ENCODE measurements around the gene TRIM26. TPM values are rescaled to one million over a fixed set of nuclear protein-coding genes. Genes with fewer than 3 reads are reported as not detected.

TRIM26 gene
- total RNA-seq, 1 donor, result 29.3 TPM

- Histone ChIP-seq H3K4me1 (ENCODE audit: insufficient read depth, low read length) (no peaks in the 10 kb centered on the region), H3K27ac (ENCODE audit: low read depth, low read length) (no peak overlapping the region), H3K27me3 (ENCODE audit: insufficient read depth, low read length) (no peaks in the 10 kb centered on the region), H3K9me3 (ENCODE audit: low read depth, low read length) (no peaks in the 10 kb centered on the region), H4K20me1 (ENCODE audit: insufficient read depth, low read length) (peaks cover 25% of the 10 kb centered on the region), H3K4me2 (ENCODE audit: insufficient read depth, low read length) (no peak overlapping the region), H3K79me2 (ENCODE audit: insufficient read depth, low read length) (peaks cover 10% of the 10 kb centered on the region), H3K4me3 (ENCODE audit: insufficient read depth, low read length) (no peak overlapping the region), H2AFZ (ENCODE audit: low read length) (no peak overlapping the region), H3K36me3 (ENCODE audit: insufficient read depth, low read length) (peaks cover 35% of the 10 kb centered on the region)
- TF ChIP-seq CTCF (IDR thresholded peaks at IDR 0.05; ENCODE audit: extremely low read depth, low read depth, low read length), result no peak
- no peak for DNase-seq (ENCODE audit: insufficient read length, low spot score, missing footprints)
Observed at GRCh38 chr6:30196376-30196775, 16.8 kb downstream of the TRIM26 start.

- no peak overlapping the region for H3K4me2 ChIP-seq (ENCODE audit: insufficient read depth, low read length)
- no peak overlapping the region for H3K27ac ChIP-seq (ENCODE audit: low read depth, low read length)
- peaks cover 23% of the 10 kb centered on the region for H4K20me1 ChIP-seq (ENCODE audit: insufficient read depth, low read length)
- peaks cover 8% of the 10 kb centered on the region for H3K79me2 ChIP-seq (ENCODE audit: insufficient read depth, low read length)
- H3K36me3 ChIP-seq (ENCODE audit: insufficient read depth, low read length), result peaks cover 39% of the 10 kb centered on the region
- no peaks in the 10 kb centered on the region for H3K27me3 ChIP-seq (ENCODE audit: insufficient read depth, low read length)
- H3K9me3 ChIP-seq (ENCODE audit: low read depth, low read length), result no peaks in the 10 kb centered on the region
- no peaks in the 10 kb centered on the region for H3K4me1 ChIP-seq (ENCODE audit: insufficient read depth, low read length)
- no peak for DNase-seq (ENCODE audit: insufficient read length, low spot score, missing footprints)
- TF ChIP-seq CTCF (IDR thresholded peaks at IDR 0.05; ENCODE audit: extremely low read depth, low read depth, low read length), result no peak
- H2AFZ ChIP-seq (ENCODE audit: low read length), result no peak overlapping the region
- no peak overlapping the region for H3K4me3 ChIP-seq (ENCODE audit: insufficient read depth, low read length)
Observed at GRCh38 chr6:30195951-30196350, 17.3 kb downstream of the TRIM26 start.

GRCh38 chr6:30194797-30195690 lies 18.2 kb downstream of the TRIM26 start:
- Histone ChIP-seq H3K36me3 (ENCODE audit: insufficient read depth, low read length) (peaks cover 37% of the 10 kb centered on the region), H2AFZ (ENCODE audit: low read length) (no peak overlapping the region), H3K27ac (ENCODE audit: low read depth, low read length) (no peak overlapping the region), H3K79me2 (ENCODE audit: insufficient read depth, low read length) (no peaks in the 10 kb centered on the region), H4K20me1 (ENCODE audit: insufficient read depth, low read length) (peaks cover 15% of the 10 kb centered on the region), H3K4me2 (ENCODE audit: insufficient read depth, low read length) (no peak overlapping the region), H3K4me1 (ENCODE audit: insufficient read depth, low read length) (no peaks in the 10 kb centered on the region), H3K9me3 (ENCODE audit: low read depth, low read length) (no peaks in the 10 kb centered on the region), H3K4me3 (ENCODE audit: insufficient read depth, low read length) (no peak overlapping the region), H3K27me3 (ENCODE audit: insufficient read depth, low read length) (no peaks in the 10 kb centered on the region)
- DNase-seq (ENCODE audit: insufficient read length, low spot score, missing footprints), result peak; percentile 53
- TF ChIP-seq CTCF (IDR thresholded peaks at IDR 0.05; ENCODE audit: extremely low read depth, low read depth, low read length), result no peak

GRCh38 chr6:30192076-30192475 lies 21.1 kb downstream of the TRIM26 start:
- no peak overlapping the region for H3K4me3 ChIP-seq (ENCODE audit: insufficient read depth, low read length)
- H3K79me2 ChIP-seq (ENCODE audit: insufficient read depth, low read length), result no peaks in the 10 kb centered on the region
- no peak for DNase-seq (ENCODE audit: insufficient read length, low spot score, missing footprints)
- H2AFZ ChIP-seq (ENCODE audit: low read length), result no peak overlapping the region
- H3K4me1 ChIP-seq (ENCODE audit: insufficient read depth, low read length), result no peaks in the 10 kb centered on the region
- H3K9me3 ChIP-seq (ENCODE audit: low read depth, low read length), result no peaks in the 10 kb centered on the region
- no peak for TF ChIP-seq CTCF (IDR thresholded peaks at IDR 0.05; ENCODE audit: extremely low read depth, low read depth, low read length)
- H3K36me3 ChIP-seq (ENCODE audit: insufficient read depth, low read length), result peaks cover 37% of the 10 kb centered on the region
- no peak overlapping the region for H3K27ac ChIP-seq (ENCODE audit: low read depth, low read length)
- peaks cover 10% of the 10 kb centered on the region for H4K20me1 ChIP-seq (ENCODE audit: insufficient read depth, low read length)
- H3K4me2 ChIP-seq (ENCODE audit: insufficient read depth, low read length), result no peak overlapping the region
- no peaks in the 10 kb centered on the region for H3K27me3 ChIP-seq (ENCODE audit: insufficient read depth, low read length)

All from osteoblast (primary cell).